K562 (cell line): ENCODE results near the gene CD40. TPM values are rescaled to one million over a fixed set of nuclear protein-coding genes. Genes with fewer than 3 reads are reported as not detected.

ENCODE experiments used
- ADNP ChIP-seq: fragments of 200-800 bp; sonication (Bioruptor generic); IDR thresholded peaks from 2 replicates; pipeline ENCODE4 v1.6.1; 2016; ENCODE audit warnings: missing genetic modification characterization, missing compliant biosample characterization
- CBX1 ChIP-seq: sonication (generic); IDR thresholded peaks from 2 replicates; pipeline ENCODE4 v1.6.1; 2016; ENCODE audit warnings: antibody characterized with exemption, low read depth, mild to moderate bottlenecking
- KDM4B ChIP-seq, 2 experiments: fragments of 450-650 bp in 1 of 2; sonication (generic) in 1 of 2; IDR thresholded peaks; 2 replicates each; pipeline ENCODE4 v1.6.1; 2016 to 2017; ENCODE audit warnings: borderline replicate concordance in 2 of 2, antibody characterized with exemption in 1 of 2, low read depth in 1 of 2, mild to moderate bottlenecking in 1 of 2
- MAZ ChIP-seq, 2 experiments: fragments of 450-650 bp in 1 of 2; sonication (generic) in 1 of 2; formaldehyde crosslinking; IDR thresholded peaks in 1 of 2; conservative IDR thresholded peaks in 1 of 2; 2 replicates each; pipeline versions ENCODE4 v1.4.0 to v1.5.0; 2020; ENCODE audit warnings: mild to moderate bottlenecking in 1 of 2, missing genetic modification reagents in 1 of 2
- PCBP1 ChIP-seq: fragments of 200-400 bp; formaldehyde crosslinking; IDR thresholded peaks from 2 replicates; pipeline ENCODE4 v1.6.1; 2018; ENCODE audit warnings: mild to moderate bottlenecking, low read depth, low read length; ENCODE audit not compliant: poor library complexity, severe bottlenecking
- POLR2AphosphoS5 ChIP-seq: IDR thresholded peaks from 2 replicates; pipeline ENCODE4 v1.6.1; 2011; ENCODE audit warnings: mild to moderate bottlenecking, low read depth, low read length, moderate library complexity; ENCODE audit not compliant: control insufficient read depth, insufficient read depth
- POLR2G ChIP-seq: fragments of 200-400 bp; formaldehyde crosslinking; IDR thresholded peaks from 2 replicates; pipeline ENCODE4 v1.6.1; 2017; ENCODE audit warnings: low read depth, mild to moderate bottlenecking, antibody characterized with exemption, low read length, moderate library complexity
- PRPF4 ChIP-seq: fragments of 200-400 bp; formaldehyde crosslinking; IDR thresholded peaks from one replicate; pipeline ENCODE4 v1.6.1; 2017; ENCODE audit warnings: low read length, low read depth, mild to moderate bottlenecking; ENCODE audit not compliant: insufficient read depth, poor library complexity, severe bottlenecking
- RBBP5 ChIP-seq: fragments of 200-600 bp; sonication (generic); IDR thresholded peaks from 2 replicates; pipeline ENCODE4 v1.6.1; 2012; ENCODE audit warnings: borderline replicate concordance, mild to moderate bottlenecking, low read length, control low read depth, inconsistent platforms; ENCODE audit not compliant: insufficient read depth, poor library complexity, severe bottlenecking
- SRF ChIP-seq, 2 experiments: fragments of 250-450, 450-650 bp in 1 of 2; sonication (Bioruptor Pico) in 1 of 2; sonication (generic) in 1 of 2; formaldehyde crosslinking; IDR thresholded peaks; 2 replicates each; pipeline versions ENCODE4 v1.5.0 to v1.5.1; 2020 to 2022; ENCODE audit warnings: mild to moderate bottlenecking in 1 of 2, missing genetic modification reagents in 1 of 2
- ZNF133 ChIP-seq: fragments of 250-450 bp; sonication (Bioruptor Pico); IDR thresholded peaks from 2 replicates; pipeline ENCODE4 v1.4.0; 2020; ENCODE audit warnings: mild to moderate bottlenecking
- ZNF224 ChIP-seq: sonication (generic); formaldehyde crosslinking; IDR thresholded peaks from 2 replicates; pipeline ENCODE4 v1.8.0; 2022; ENCODE audit warnings: mild to moderate bottlenecking, missing genetic modification reagents
- ZNF717 ChIP-seq: fragments of 250-450 bp; sonication (Bioruptor Pico); IDR thresholded peaks from 2 replicates; pipeline ENCODE4 v1.5.0; 2021
- ZNF77 ChIP-seq: fragments of 250-450 bp; sonication (Bioruptor Pico); IDR thresholded peaks from 2 replicates; pipeline ENCODE4 v1.5.0; 2020
- polyA plus RNA-seq, 8 experiments: library from polyadenylated mRNA; depleted of rRNA in 4 of 8; stranded (reverse) in 5 of 8; unstranded in 3 of 8; fragments of >200 nt; fragmentation: Nextera tagmentation in 2 of 8; fragmentation: Illumina TruSeq in 1 of 8; extraction: Ambion mirVana in 2 of 8; extraction: Trizol in 1 of 8; gene quantifications; 2 replicates each; pipeline versions ENCODE4 v1.2.1 to v1.2.3, GENCODE V29; 2011 to 2014; ENCODE audit warnings: inconsistent platforms in 1 of 8, missing spikeins in 1 of 8
- total RNA-seq, 7 experiments: library from RNA; depleted of rRNA in 6 of 7; stranded (reverse); fragments of >200 nt in 6 of 7; fragmentation: Illumina TruSeq in 2 of 7; extraction: Trizol in 2 of 7; gene quantifications; 2 replicates each; pipeline versions ENCODE4 v1.2.1 to v1.2.3, GENCODE V29; 2011 to 2021; ENCODE audit warnings: low replicate concordance in 1 of 7
- TF ChIP-seq, protein P1 (sequence below): sonication (generic); formaldehyde crosslinking; IDR thresholded peaks from 2 replicates; pipeline ENCODE4 v1.8.0; 2022; ENCODE audit warnings: missing genetic modification reagents, mild to moderate bottlenecking, moderate library complexity, borderline replicate concordance
- TF ChIP-seq, protein P2 (sequence below): fragments of 250-450 bp; sonication (Bioruptor Pico); IDR thresholded peaks from 2 replicates; pipeline ENCODE4 v1.5.0; 2020; ENCODE audit warnings: mild to moderate bottlenecking
- TF ChIP-seq, protein P3 (sequence below), 2 experiments: IDR thresholded peaks; 2 replicates each; pipeline ENCODE4 v1.6.1; 2012; ENCODE audit warnings: improper control_type of control experiment in 2 of 2, low read depth in 2 of 2, low read length in 2 of 2, borderline replicate concordance in 1 of 2
- TF ChIP-seq, protein P4 (sequence below): fragments of 250-450 bp; sonication (Bioruptor Pico); IDR thresholded peaks from 2 replicates; pipeline ENCODE4 v1.8.0; 2022; ENCODE audit warnings: inconsistent platforms

CD40 gene
- total and polyA plus RNA-seq, 9 of the 15 experiments (the other 6 are each of a cell fraction or from before 2014, with no cell fraction given) = 0.76 to 3.7 (median 1.6) TPM

DNA sequence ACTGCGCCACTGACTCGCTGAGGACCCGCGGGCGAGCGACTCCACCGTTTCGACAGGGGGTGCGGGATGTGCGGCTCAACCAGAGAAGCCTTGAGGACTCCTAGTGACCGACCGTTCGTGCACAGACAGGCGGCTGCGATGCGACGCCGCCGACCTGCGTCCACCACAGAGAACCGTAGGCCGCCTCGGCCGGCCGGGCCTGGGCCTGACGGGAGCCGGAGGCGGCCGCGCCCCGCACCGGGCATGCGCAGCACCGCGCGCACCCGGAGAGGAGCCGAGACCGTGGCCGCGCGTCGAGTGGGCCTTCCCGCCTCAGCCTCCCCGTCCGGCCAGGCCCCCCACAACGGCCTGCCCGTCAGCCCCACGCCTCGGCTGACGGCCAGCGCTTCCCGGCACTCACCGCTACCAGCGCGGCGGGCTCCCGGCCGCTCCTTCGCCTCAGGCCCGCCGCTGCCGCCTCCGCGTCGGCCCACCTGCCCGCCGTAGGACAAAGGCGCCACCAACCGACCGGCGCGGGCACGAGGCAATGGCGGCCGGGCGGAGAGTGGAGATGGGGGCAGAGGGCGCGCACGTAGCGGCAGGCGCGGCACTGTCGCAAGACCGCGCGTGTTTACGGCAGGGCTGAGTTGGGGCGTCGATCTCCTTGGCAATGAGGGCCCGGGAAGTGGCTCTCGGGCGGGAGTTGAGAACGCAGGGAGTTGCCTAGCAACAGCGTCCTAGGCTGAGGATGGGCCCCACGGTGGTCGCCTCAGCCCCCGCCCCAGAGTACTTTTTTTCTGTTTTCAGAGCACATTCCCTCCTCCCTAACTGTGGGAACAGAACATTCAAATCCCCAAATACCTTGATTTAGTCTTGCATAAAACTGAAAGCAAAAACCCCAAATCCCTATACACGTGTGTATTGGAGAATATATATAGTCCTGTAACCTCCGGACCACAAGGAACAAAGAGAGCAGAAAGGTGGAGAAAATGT lies 28.4 kb upstream of the CD40 start, which contains the start of gene NCOA5 (continued):
- TF ChIP-seq, protein P1, sequence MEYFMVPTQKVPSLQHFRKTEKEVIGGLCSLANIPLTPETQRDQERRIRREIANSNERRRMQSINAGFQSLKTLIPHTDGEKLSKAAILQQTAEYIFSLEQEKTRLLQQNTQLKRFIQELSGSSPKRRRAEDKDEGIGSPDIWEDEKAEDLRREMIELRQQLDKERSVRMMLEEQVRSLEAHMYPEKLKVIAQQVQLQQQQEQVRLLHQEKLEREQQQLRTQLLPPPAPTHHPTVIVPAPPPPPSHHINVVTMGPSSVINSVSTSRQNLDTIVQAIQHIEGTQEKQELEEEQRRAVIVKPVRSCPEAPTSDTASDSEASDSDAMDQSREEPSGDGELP (CRISPR knock-in tag) = peak; percentile 75
- TF ChIP-seq PRPF4 = no peak
- no peak for TF ChIP-seq ZNF77
- peak; percentile 84 for TF ChIP-seq POLR2AphosphoS5
- 0 out of 4 replicates have a peak, but pooled peaks of 1 of the 2 experiments have one; percentile 29 for TF ChIP-seq KDM4B (IDR thresholded peaks at IDR 0.05; ENCODE audit: borderline replicate concordance in 2 of 2, low read depth in 1 of 2)
- TF ChIP-seq SRF (CRISPR knock-in tag; IDR thresholded peaks at IDR 0.05) = no peak
- no peak for TF ChIP-seq ADNP (tag)
- no peak for TF ChIP-seq ZNF717
- peak; percentile 93 to 97 for TF ChIP-seq MAZ (CRISPR knock-in tag; conservative IDR thresholded peaks at IDR 0.05 in 1 of 2, IDR thresholded peaks at IDR 0.05 in 1 of 2)
- TF ChIP-seq, protein P2, sequence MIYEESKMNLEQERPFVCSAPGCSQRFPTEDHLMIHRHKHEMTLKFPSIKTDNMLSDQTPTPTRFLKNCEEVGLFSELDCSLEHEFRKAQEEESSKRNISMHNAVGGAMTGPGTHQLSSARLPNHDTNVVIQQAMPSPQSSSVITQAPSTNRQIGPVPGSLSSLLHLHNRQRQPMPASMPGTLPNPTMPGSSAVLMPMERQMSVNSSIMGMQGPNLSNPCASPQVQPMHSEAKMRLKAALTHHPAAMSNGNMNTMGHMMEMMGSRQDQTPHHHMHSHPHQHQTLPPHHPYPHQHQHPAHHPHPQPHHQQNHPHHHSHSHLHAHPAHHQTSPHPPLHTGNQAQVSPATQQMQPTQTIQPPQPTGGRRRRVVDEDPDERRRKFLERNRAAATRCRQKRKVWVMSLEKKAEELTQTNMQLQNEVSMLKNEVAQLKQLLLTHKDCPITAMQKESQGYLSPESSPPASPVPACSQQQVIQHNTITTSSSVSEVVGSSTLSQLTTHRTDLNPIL (CRISPR knock-in tag) = no peak
- TF ChIP-seq, protein P3, sequence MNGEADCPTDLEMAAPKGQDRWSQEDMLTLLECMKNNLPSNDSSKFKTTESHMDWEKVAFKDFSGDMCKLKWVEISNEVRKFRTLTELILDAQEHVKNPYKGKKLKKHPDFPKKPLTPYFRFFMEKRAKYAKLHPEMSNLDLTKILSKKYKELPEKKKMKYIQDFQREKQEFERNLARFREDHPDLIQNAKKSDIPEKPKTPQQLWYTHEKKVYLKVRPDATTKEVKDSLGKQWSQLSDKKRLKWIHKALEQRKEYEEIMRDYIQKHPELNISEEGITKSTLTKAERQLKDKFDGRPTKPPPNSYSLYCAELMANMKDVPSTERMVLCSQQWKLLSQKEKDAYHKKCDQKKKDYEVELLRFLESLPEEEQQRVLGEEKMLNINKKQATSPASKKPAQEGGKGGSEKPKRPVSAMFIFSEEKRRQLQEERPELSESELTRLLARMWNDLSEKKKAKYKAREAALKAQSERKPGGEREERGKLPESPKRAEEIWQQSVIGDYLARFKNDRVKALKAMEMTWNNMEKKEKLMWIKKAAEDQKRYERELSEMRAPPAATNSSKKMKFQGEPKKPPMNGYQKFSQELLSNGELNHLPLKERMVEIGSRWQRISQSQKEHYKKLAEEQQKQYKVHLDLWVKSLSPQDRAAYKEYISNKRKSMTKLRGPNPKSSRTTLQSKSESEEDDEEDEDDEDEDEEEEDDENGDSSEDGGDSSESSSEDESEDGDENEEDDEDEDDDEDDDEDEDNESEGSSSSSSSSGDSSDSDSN (IDR thresholded peaks at IDR 0.05; ENCODE audit: borderline replicate concordance in 1 of 2, low read depth in 2 of 2, low read length in 2 of 2) = peak; percentile 29 to 78; a peak in 2 of 4 replicates
- TF ChIP-seq, protein P4, sequence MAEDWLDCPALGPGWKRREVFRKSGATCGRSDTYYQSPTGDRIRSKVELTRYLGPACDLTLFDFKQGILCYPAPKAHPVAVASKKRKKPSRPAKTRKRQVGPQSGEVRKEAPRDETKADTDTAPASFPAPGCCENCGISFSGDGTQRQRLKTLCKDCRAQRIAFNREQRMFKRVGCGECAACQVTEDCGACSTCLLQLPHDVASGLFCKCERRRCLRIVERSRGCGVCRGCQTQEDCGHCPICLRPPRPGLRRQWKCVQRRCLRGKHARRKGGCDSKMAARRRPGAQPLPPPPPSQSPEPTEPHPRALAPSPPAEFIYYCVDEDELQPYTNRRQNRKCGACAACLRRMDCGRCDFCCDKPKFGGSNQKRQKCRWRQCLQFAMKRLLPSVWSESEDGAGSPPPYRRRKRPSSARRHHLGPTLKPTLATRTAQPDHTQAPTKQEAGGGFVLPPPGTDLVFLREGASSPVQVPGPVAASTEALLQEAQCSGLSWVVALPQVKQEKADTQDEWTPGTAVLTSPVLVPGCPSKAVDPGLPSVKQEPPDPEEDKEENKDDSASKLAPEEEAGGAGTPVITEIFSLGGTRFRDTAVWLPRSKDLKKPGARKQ = no peak
- TF ChIP-seq RBBP5 = peak; percentile 84
- no peak; the same call in 1 of the 2 replicates for TF ChIP-seq ZNF133 (CRISPR knock-in tag)
- TF ChIP-seq POLR2G = peak; percentile 99
- TF ChIP-seq ZNF224 (CRISPR knock-in tag) = 0 out of 2 replicates have a peak, but pooled peaks have one; percentile 36
- peak; percentile 72; the same call in 1 of the 2 replicates for TF ChIP-seq CBX1
- peak; percentile 92 for TF ChIP-seq PCBP1
